GM12878 (cell line): ENCODE data around the gene TMCC3.

Source experiments
- BCL11A ChIP-seq: IDR thresholded peaks from 2 replicates; pipeline ENCODE4 v1.6.1; 2011; ENCODE audit warnings: low read depth, low read length
- BCL3 ChIP-seq: IDR thresholded peaks from 2 replicates; pipeline ENCODE4 v1.6.1; 2011; ENCODE audit warnings: borderline replicate concordance, low read depth, mild to moderate bottlenecking, moderate library complexity, low read length; ENCODE audit not compliant: insufficient read depth, poor library complexity, severe bottlenecking
- BCLAF1 ChIP-seq: fragments of 450-650 bp; IDR thresholded peaks from 2 replicates; pipeline ENCODE4 v1.6.1; 2017; ENCODE audit warnings: antibody characterized with exemption, mild to moderate bottlenecking, moderate library complexity
- CTCF ChIP-seq, 3 experiments: IDR thresholded peaks in 2 of 3; conservative IDR thresholded peaks in 1 of 3; 2 replicates each; pipeline ENCODE4 v1.5.1; 2011; ENCODE audit warnings: low read depth in 3 of 3, low read length in 3 of 3, mild to moderate bottlenecking in 3 of 3, control low read depth in 2 of 3, moderate library complexity in 2 of 3, inconsistent platforms in 1 of 3, mixed read lengths in 1 of 3; ENCODE audit not compliant: control insufficient read depth in 2 of 3, insufficient read depth in 1 of 3; ENCODE audit errors: extremely low read depth in 1 of 3
- EP300 ChIP-seq, 2 experiments: fragments of 150-350 bp in 1 of 2; IDR thresholded peaks; 2 replicates each; pipeline ENCODE4 v1.6.1; 2011 to 2012; ENCODE audit warnings: low read depth in 2 of 2, low read length in 2 of 2, borderline replicate concordance in 1 of 2, improper control_type of control experiment in 1 of 2, inconsistent platforms in 1 of 2; ENCODE audit not compliant: control insufficient read depth in 1 of 2
- EZH2 ChIP-seq: IDR thresholded peaks from 2 replicates; pipeline ENCODE4 v1.6.1; 2012; ENCODE audit warnings: low read depth, mild to moderate bottlenecking, control low read depth, inconsistent platforms, low read length, borderline replicate concordance; ENCODE audit not compliant: control insufficient read depth
- NBN ChIP-seq: fragments of 450-650 bp; IDR thresholded peaks from 2 replicates; pipeline ENCODE4 v1.6.1; 2016
- TAF1 ChIP-seq: IDR thresholded peaks from 2 replicates; pipeline ENCODE4 v1.6.1; 2011; ENCODE audit warnings: mild to moderate bottlenecking, low read depth, low read length, borderline replicate concordance
- USF1 ChIP-seq: IDR thresholded peaks from 2 replicates; pipeline ENCODE4 v1.6.1; 2011; ENCODE audit warnings: borderline replicate concordance, low read depth, mild to moderate bottlenecking, moderate library complexity, mixed read lengths, low read length; ENCODE audit not compliant: insufficient read depth; ENCODE audit errors: extremely low read length
- YY1 ChIP-seq: IDR thresholded peaks from 2 replicates; pipeline ENCODE4 v1.6.1; 2011; ENCODE audit warnings: low read depth, mild to moderate bottlenecking, low read length
- ZSCAN29 ChIP-seq: fragments of 450-650 bp; IDR thresholded peaks from 2 replicates; pipeline ENCODE4 v1.6.1; 2017; ENCODE audit warnings: mild to moderate bottlenecking, moderate library complexity
- TF ChIP-seq, protein P1 (sequence below): fragments of 450-650 bp; IDR thresholded peaks from 2 replicates; pipeline ENCODE4 v1.6.1; 2016; ENCODE audit warnings: mild to moderate bottlenecking
- TF ChIP-seq, protein P2 (sequence below): IDR thresholded peaks from 2 replicates; pipeline ENCODE4 v1.6.1; 2011; ENCODE audit warnings: mild to moderate bottlenecking, low read depth, low read length, moderate library complexity; ENCODE audit not compliant: insufficient replicate concordance

GRCh38 chr12:94699801-94700200 is 49.4 kb upstream of the TMCC3 start:
- no peak for TF ChIP-seq BCL3
- TF ChIP-seq ZSCAN29, result no peak
- no peak for TF ChIP-seq EP300 (IDR thresholded peaks at IDR 0.05; ENCODE audit: borderline replicate concordance in 1 of 2, control insufficient read depth in 1 of 2, low read depth in 2 of 2, low read length in 2 of 2)
- no peak for TF ChIP-seq YY1
- TF ChIP-seq CTCF (IDR thresholded peaks at IDR 0.05 in 2 of 3, conservative IDR thresholded peaks at IDR 0.05 in 1 of 3; ENCODE audit: control insufficient read depth in 2 of 3, extremely low read depth in 1 of 3, insufficient read depth in 1 of 3, low read depth in 3 of 3, low read length in 3 of 3), result no peak
- TF ChIP-seq NBN, result no peak
- no peak for TF ChIP-seq BCL11A
- TF ChIP-seq, protein P1, sequence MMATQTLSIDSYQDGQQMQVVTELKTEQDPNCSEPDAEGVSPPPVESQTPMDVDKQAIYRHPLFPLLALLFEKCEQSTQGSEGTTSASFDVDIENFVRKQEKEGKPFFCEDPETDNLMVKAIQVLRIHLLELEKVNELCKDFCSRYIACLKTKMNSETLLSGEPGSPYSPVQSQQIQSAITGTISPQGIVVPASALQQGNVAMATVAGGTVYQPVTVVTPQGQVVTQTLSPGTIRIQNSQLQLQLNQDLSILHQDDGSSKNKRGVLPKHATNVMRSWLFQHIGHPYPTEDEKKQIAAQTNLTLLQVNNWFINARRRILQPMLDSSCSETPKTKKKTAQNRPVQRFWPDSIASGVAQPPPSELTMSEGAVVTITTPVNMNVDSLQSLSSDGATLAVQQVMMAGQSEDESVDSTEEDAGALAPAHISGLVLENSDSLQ, result no peak
- TF ChIP-seq USF1, result no peak
- TF ChIP-seq, protein P2, sequence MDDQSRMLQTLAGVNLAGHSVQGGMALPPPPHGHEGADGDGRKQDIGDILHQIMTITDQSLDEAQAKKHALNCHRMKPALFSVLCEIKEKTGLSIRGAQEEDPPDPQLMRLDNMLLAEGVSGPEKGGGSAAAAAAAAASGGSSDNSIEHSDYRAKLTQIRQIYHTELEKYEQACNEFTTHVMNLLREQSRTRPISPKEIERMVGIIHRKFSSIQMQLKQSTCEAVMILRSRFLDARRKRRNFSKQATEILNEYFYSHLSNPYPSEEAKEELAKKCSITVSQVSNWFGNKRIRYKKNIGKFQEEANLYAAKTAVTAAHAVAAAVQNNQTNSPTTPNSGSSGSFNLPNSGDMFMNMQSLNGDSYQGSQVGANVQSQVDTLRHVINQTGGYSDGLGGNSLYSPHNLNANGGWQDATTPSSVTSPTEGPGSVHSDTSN, result no peak
- no peak for TF ChIP-seq TAF1
- no peak for TF ChIP-seq BCLAF1
- TF ChIP-seq EZH2, result no peak
